ENCODE results near the gene DENND2C.
"Not testable (repeated sequence)": the region's sequence is repeated elsewhere in the genome, so short reads cannot be mapped to it uniquely, and the experiment has no call there.

Gene DENND2C

DNA sequence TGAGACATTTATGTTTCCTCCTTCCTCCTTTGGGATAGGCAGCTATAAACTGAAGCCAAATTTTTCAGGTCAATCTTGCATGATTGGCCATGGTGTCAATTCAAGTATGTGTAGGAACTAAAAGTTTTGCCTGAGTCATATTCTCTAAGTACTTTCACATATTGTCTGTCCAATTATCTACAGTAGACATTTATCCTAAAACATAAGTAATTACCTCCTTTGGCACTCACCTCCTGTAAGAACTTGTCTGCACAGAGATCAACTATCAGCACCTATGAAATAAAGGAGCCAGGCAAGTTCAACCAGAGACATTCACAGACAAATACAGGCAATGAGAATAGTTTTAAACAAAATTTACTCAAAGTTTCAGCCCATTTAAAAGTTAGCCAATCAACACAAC lies 74.2 kb downstream of the DENND2C start:
- DNase-seq (ENCODE audit: low spot score) = no peak

DNA sequence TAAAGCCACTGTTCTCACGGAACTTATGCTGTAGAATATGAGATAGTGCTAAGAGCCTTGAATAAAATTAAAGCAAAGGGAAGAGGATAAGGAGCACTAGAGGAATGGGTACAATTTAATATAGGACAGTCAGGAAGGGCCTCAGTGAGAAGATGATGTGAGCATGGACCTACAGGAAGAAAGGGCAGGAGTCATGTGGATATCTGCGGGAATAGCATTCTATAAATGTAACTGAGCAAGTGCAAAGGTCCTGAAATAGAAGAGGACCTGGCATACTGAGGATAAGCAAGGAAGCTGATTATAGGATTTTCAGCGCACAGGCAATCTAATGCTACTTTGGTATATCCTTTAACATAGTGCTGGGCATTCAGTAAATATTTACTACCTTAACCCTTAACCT lies 75.8 kb downstream of the DENND2C start:
- no peak for DNase-seq (ENCODE audit: low spot score)

DNA sequence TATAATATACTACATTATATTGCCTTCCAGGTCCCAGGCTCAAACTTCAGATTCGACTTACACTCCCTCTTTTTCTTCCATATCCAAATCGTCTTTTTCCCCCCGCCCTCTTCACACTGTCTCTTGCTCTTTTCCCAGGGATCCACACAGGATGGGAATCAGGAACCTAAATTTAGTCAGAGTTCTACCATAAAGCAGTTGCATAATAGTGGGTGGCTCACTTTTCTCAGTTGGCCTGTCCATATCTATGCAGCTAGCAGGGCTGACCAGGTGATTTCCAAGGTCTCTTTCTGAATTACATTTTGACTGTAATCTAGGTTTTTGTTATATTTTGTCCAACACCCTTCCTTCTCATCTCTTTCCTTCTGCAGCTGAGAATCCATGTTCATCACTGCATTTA lies 80.7 kb downstream of the DENND2C start:
- no peak for DNase-seq (ENCODE audit: low spot score)

DNA sequence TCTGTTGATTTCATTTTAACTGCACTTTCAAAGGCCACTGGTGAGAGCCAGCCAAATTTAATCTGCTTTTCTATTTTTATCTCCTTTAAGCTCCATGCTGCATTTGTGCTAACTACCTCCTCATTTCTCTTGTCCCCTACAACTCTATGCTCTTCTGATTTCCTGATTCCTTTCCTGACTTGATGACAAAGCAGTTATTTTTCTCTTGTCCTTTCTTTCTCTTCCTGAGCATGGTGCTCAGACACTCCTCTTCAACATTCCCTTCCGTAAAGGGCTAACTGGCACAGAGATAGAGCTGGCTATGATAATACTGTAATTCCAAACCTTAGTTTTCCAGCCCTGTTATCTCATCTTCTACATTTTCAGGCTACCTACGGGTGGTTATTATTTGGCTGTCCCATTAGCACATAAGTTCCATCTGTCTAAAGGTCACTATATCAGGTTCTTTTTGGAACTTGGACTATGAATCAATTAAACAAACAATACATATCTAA lies 81.6 kb downstream of the DENND2C start:
- DNase-seq (ENCODE audit: low spot score) = no peak

DNA sequence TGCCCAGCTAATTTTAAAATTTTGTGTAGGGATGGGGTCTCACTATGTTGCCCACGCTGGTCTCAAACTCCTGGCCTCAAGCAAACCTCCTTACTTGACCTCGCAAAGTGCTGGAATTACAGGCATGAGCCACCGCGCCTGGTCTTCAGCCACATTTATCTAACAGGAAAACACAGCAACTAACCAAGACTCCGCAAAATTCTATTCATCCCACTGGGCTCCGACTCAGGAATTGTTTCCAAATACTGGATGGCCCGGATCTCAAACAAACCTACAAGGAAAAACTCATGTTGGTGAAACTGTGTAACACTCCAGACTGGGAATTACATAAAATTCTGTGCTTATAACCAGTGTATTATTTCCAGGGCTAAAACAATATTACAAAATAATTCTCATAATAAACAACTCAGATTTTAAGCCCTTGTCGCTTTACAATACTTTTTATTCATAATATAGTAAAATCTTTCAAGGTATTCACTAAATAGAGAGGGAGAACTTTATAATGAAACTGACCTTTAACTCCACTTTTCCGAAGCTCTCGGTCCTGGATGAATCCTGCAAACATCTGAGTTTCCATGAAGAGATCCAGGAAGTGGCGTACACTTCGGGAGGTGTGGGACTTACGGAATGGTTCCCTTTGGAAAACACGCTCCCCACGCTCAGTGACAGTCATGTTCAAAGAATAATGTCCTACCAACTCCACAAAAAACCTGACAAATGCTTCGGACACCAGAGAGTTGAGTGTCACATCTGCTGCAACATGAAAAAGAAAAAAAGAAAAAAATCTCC lies 82.5 kb downstream of the DENND2C start:
- DNase-seq (ENCODE audit: low spot score) = no peak

DNA sequence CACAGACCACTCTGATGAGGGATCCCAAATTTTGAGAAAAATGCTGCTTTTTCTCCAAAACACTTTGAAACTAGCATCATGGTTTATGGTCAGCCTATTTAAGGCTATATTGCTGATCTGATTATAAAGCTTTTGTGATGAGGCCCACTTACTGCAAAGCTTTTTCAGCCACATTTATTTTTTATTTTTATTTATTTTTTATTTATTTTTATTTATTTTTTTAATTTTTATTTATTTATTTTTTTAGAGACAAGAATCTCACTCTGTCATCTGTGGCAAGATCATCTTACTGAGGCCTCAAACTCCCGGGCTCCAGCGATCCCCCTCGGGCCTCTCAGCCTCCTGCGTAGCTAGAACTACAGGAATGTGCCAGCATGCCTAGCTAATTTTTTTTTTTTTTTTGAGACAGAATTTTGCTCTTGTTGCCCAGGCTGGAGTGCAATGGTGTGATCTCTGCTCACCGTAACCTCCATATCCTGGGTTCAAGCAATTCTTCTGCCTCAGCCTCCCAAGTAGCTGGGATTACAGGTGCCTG lies 83.3 kb downstream of the DENND2C start:
- DNase-seq (ENCODE audit: low spot score) = no peak

DNA sequence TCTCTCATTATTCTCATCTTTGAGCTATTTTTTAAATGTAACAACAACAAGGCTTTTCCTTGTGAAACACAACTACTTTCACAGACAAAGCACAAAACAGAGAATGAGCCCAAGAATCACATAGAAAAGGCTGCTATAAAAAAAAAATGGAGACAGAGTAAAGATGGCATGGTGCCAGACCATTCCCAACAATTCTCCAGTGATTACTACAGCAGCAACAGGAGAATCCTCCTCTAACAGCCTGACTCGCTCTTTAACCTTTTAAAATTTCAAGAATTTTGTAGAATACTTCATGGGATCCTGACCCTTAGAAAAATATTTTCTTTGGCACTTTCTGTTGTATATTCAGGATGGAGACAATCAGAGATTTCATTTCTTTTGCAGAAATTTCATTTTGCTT lies 84.6 kb downstream of the DENND2C start:
- DNase-seq (ENCODE audit: low spot score) = no peak

DNA sequence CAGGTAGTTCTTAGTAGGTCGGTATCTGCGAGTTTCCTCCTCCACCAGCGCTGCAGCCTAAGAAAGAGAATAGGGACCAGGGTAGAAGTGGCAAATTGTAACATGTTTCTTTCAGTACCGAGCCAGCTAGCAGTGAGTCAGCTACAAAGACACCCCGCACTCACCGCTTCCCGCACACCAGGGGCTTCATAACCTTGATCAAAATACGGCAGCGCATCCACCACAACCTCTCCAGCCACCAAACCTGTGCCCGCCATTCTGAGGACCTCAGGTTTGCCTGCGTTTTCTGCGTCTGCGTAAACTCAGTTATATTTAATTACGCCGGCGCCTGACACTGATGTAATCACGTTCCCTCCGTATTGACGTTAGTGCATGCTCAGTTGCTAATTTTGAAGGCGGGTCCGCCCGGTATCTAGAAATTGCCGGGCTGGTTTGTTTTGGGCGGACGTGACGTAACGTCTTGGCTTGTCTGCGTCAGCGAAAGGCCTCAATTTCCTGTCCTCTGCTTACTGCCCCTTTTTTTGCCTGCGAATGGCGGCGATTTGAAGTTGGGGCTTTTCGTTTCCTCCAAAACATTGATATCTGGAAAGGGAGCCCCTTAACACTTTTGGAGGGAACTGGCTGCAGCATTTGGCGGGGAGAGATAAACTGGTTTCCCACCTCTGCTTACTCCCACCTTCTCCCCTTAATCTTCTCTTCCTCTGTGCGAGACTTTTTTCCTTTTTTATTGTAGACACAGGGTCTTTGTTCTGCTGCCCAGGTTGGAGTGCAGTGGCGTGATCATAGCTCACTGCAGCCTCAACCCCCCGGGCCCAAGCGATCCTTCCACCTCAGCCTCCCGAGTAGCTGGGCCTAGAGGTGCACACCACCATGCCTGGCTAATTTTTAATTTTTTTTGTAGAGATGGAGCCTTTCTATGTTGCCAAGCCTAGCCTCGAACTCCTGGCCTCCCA lies 88.2 kb downstream of the DENND2C start, which contains the start of gene BCAS2:
TSS of gene BCAS2 (minus strand) at position 281 of the 953 bp plus-strand sequence. CDS start at position 257, 24 bp downstream.
- peak; percentile 99 for DNase-seq (ENCODE audit: low spot score)

DNA sequence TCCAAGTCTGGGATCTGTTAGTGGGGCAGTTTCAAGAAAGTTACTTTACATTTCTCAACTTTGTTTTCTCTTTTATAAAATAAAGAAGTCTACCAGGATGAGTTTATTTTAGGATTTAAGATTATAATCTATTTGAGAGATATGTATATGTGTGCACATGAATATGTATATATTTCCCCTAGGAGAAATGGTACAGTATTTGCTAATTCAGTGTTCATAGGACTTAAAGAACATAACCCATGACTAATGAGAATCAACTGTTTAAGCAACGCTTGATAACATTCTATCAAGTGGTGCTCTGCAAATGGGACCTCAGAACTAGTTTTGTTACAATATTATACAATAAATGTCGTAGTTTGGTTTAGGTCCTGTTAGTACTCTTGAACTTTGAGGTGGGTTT lies 95.5 kb downstream of the DENND2C start:
- DNase-seq (ENCODE audit: low spot score) = no peak

DNA sequence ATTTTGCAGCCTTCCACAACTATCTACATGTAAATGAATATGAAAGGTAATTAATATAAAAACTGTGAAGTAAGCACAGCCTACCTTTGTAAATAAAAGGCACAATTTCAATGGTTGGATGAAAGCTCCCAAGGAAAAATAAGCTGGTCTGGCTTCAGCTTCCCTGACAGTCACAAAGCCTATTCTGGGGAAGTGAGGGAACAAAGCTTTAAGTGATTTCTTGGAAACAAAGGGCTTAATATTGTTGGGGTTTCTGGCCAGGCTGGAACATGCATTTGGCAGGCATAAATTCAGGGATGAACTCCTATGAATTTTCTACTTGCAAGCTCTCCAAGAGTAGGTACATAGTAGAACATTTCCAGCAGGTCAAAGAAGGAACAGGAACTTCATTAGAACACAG lies 105.7 kb downstream of the DENND2C start:
- DNase-seq (ENCODE audit: low spot score) = no peak

DNA sequence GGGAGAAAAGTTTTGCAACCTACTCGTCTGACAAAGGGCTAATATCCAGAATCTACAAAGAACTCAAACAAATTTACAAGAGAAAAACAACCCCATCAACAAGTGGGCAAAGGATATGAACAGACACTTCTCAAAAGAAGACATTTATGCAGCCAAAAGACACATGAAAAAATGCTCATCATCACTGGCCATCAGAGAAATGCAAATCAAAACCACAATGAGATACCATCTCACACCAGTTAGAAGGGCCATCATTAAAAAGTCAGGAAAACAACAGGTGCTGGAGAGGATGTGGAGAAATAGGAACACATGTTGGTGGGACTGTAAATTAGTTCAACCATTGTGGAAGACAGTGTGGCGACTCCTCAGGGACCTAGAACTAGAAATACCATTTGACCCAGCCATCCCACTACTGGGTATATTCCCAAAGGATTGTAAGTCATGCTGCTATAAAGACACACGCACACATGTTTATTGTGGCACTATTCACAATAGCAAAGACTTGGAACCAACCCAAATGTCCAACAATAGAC lies 106.8 kb downstream of the DENND2C start:
- DNase-seq (ENCODE audit: low spot score) = not testable (repeated sequence)

DNA sequence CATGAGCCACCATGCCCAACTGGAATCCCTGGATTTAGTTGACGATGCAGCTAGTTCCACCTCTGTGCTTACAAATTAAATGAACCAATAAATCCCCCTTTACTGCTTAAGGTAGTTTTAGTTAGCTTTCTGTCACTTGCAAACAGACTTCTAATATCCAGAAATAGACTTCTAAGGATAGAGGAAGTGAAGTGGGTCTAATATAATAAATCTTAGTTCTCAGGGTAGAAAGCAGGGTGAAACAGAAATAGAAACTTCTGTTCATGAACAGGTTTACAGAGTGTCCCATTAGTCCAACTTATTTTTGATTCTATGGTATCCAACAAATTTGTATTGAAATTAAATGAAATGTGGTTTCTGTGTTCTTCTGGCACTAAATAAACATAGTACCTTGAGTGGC lies 108.5 kb downstream of the DENND2C start:
- DNase-seq (ENCODE audit: low spot score) = no peak

DNA sequence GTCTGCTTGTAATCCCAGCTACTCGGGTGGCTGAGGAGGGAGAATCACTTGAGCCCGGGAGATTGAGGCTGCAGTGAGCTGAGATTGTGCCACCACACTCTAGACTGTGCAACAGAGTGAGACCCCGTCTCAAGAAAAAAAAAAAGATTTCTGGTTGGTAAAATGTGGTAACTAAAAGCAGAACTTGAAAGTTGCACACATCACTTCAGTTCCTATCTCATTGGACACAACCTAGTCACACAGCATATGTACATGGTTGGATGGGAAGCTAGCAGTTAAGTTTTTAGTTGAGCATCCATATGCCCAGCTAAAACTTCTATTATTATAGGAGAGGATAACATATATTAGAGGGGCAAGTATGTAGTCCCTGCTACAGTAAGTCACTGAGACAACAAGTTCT lies 110.5 kb downstream of the DENND2C start:
- no peak for DNase-seq (ENCODE audit: low spot score)

DNA sequence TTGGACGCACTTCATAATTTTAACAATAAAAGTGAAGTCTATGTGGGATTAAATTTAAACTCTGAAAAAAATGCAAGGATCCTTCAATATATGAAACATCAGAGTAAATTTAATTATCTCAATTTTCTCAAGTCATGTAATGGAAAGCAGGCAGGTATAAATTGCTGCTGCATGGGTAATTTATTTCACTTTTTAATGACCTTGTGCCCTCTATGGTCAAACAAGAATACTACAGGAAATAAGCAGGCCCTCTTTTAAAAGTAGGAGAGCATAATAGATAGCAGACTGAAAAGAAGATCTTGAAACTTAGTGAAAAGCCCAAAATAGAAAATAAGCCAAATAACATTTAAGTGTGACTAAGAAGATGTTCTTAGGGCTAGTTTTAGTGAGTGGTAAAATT lies 111.3 kb downstream of the DENND2C start:
- peak; percentile 55 for DNase-seq (ENCODE audit: low spot score)

DNA sequence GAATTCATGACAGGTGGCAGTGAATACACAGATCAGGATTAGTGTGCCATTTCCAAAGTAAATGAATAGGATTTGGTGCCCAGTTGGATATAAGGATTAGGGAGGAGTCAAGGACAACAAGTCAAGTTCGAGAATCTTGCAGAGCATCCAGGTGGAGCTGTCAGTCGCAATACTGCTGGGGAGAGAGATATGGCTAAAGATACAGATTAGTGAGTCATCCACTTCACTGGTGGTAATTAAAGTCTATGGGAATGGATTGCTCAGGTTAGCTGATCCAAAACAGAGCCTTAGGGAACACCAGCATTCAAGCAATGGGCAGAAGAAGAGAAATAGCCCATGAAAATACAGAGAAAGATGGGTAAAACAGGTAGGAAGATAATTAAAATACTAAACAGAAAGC lies 115.3 kb downstream of the DENND2C start:
- DNase-seq (ENCODE audit: low spot score) = no peak

DNA sequence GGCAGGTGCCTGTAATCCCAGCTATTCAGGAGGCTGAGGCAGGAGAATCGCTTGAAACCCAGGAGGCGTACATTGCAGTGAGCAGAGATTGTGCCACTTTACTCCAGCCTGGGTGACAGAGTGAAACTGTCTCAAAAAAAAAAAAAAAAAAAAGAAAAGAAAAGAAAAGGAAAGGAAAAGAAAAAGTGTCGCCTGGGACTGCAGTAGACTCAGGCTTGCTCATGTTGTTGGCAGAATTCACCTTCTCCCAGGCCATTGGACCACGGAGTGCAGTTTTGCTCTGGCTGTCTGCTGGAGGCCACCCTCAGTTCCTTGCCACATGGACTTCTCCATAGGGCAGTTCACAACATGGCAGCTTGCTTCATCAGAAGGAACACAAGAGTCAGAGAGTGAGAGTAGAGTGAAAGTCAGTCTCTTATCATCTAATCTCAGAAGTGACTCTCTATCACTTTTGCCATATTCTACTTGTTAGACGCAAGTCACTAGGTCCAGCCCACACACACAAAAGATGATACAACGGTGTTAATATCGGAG lies 117.7 kb downstream of the DENND2C start:
- DNase-seq (ENCODE audit: low spot score) = no peak

DNA sequence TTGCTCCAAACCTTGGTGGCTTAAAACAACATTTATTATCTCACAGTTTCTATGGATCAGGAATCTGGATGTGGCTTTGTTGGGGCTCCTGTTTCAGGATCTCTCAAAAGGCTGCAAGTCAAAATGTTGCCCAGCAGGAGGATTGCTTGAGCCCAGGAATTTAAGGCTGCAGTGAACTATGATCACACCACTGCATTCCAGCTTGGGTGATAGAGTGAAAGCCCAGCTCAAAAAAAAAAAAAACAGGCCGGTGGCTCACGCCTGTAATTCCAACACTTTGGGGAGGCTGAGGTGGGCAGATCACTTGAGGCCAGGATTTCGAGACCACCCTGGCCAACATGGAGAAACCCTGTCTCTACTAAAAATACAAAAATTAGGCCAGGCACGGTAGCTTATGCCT lies 118.4 kb downstream of the DENND2C start:
- DNase-seq (ENCODE audit: low spot score) = no peak

DNA sequence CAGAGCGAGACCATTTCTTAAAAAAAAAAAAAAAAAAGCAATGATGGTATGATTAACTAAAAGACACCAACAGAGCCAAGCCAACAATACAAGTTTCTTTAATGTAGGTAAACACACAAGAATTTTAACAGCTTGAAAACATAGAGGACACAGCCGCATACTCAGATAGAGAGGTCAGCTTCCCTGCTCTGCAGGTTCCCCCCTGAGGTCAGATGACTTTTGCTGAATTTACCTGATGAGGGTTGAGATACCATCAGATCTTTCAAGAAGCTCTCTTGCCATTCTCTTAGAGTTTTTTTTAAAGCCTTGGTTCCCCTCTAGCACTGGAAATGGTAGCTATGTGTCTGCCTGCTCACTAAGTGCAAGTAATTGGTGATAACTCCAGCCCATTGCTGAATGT lies 119.5 kb downstream of the DENND2C start:
- no peak for DNase-seq (ENCODE audit: low spot score)

DNA sequence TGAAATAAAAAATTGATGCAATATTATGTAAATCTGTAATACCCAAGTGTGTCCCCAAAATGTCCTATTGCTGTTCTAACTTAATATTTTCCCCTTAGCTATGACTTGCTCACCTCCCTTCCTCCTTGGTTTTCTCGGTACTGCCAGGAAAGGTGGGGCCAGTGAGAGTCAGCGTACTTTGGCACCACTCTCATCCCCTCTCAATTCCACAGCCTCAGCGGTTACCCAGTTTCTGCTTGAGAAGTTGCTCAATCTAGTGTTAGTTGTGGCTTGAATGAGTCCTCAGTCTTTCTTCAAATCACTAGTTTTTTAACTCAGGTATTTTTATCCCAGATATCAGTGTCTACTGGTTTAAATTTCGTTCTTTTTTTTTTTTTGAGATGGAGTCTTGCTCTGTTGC lies 120.7 kb downstream of the DENND2C start:
- no peak for DNase-seq (ENCODE audit: low spot score)

DNA sequence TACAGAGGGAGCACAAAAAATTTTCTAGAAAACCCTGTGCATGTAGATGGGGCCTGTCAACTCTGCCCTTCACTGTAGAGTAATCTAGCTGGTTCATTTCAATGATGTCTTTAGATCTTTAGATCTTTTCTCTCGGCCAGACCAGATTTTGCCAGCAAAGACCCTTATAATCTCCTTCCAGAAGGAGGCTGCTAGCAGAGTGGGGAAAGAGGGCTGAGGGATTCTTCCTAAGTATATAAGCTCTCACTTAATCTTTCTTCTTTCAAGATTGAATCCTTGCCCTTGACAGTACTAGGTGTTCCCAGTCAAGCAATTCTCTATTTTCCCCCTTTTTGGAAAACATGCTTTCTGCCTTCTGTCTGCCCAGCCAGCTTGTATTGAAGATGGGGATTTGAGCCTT lies 122.8 kb downstream of the DENND2C start:
- no peak for DNase-seq (ENCODE audit: low spot score)

DNA sequence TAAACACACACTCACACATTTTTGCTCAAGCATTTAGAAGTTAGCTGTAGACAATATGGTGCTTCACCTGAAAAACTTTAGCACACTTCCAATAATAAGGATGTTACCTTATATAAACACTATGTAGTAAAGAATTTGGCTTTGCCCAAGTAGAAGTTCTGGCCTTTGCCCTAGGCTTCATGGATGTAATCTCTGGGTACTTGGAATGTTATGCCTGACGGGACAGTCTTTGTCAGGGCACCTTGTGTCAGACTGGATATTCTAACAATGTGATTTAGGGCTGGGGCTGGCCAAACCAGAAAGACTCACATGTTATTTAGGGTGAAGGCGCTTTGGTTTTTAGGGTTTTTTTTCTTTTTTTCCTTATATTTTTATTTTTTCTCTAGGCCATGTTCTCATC lies 124.1 kb downstream of the DENND2C start:
- no peak for DNase-seq (ENCODE audit: low spot score)

DNA sequence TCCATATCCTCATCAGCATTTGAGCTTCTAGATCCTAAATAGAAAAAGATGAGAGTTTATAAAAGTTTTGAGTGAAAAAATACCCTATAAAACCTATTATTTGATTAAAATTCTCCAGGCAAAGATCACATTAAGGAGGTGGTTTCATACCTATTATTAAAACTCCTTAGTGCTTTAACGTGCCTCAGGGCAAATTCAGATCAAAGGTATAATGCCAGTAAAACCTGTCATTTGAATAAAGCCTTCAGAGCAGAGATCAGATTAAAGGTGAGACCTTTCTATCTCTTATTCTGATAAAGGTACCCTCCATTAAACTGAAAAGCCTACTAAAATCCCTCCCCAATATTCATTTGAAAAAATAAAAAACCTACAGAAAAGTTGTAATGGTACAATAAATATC lies 124.5 kb downstream of the DENND2C start:
- DNase-seq (ENCODE audit: low spot score) = no peak

Data from NAMALWA (cell line).